Mesenchymal stem cell (in vitro differentiated cells and primary cell): ENCODE measurements around the gene BRD4.

Source experiments
- DNase-seq: peaks from one replicate; pipeline ENCODE4 v3.0.0-alpha.2; 2013
- H2AFZ ChIP-seq: one replicate; pipeline ENCODE4 v1.6.1; 2013; ENCODE audit warnings: low read depth, mild to moderate bottlenecking, control low read depth, inconsistent platforms, low read length, moderate library complexity
- H2AK5ac ChIP-seq: 2 replicates; pipeline ENCODE4 v1.6.1; 2013; ENCODE audit warnings: low read length, moderate library complexity, mild to moderate bottlenecking, inconsistent platforms; ENCODE audit not compliant: severe bottlenecking
- H2BK120ac ChIP-seq: one replicate; pipeline ENCODE4 v1.6.1; 2013; ENCODE audit warnings: low read depth, mild to moderate bottlenecking, inconsistent platforms, low read length, moderate library complexity
- H2BK12ac ChIP-seq, 2 experiments: one replicate each; pipeline ENCODE4 v1.6.1; 2013; ENCODE audit warnings: inconsistent platforms in 2 of 2, low read length in 2 of 2, mild to moderate bottlenecking in 2 of 2, moderate library complexity in 2 of 2, control low read depth in 1 of 2
- H2BK15ac ChIP-seq: one replicate; pipeline ENCODE4 v1.6.1; 2013; ENCODE audit warnings: mild to moderate bottlenecking, low read depth, inconsistent platforms; ENCODE audit not compliant: poor library complexity, severe bottlenecking
- H2BK5ac ChIP-seq: 2 replicates; pipeline ENCODE4 v1.6.1; 2013; ENCODE audit warnings: low read depth, mild to moderate bottlenecking, low read length, control low read depth, inconsistent platforms; ENCODE audit not compliant: poor library complexity, severe bottlenecking
- H3K14ac ChIP-seq, 2 experiments: one replicate each; pipeline ENCODE4 v1.6.1; 2013; ENCODE audit warnings: inconsistent platforms in 2 of 2, low read length in 2 of 2, control low read depth in 1 of 2, mild to moderate bottlenecking in 1 of 2, moderate library complexity in 1 of 2
- H3K18ac ChIP-seq, 2 experiments: one replicate each; pipeline ENCODE4 v1.6.1; 2013; ENCODE audit warnings: inconsistent platforms in 2 of 2, low read length in 2 of 2, control low read depth in 1 of 2, low read depth in 1 of 2, mild to moderate bottlenecking in 1 of 2
- H3K23ac ChIP-seq, 2 experiments: one replicate each; pipeline ENCODE4 v1.6.1; 2013; ENCODE audit warnings: inconsistent platforms in 2 of 2, low read length in 2 of 2, mild to moderate bottlenecking in 2 of 2, moderate library complexity in 2 of 2, control low read depth in 1 of 2
- H3K27ac ChIP-seq: 2 replicates; pipeline ENCODE4 v1.5.1; 2013; ENCODE audit warnings: mild to moderate bottlenecking, moderate library complexity, low read length, control low read depth, inconsistent platforms; ENCODE audit not compliant: poor library complexity, severe bottlenecking
- H3K27me3 ChIP-seq, 2 experiments: 2 replicates each; pipeline versions ENCODE4 v1.6.1 to v1.7.0; 2013; ENCODE audit warnings: low read length in 2 of 2, mild to moderate bottlenecking in 2 of 2, moderate library complexity in 2 of 2, control low read depth in 1 of 2, inconsistent platforms in 1 of 2; ENCODE audit not compliant: control insufficient read depth in 1 of 2, insufficient read depth in 1 of 2
- H3K36me3 ChIP-seq, 2 experiments: 2 replicates each; pipeline versions ENCODE4 v1.6.1 to v1.7.0; 2013; ENCODE audit warnings: low read length in 2 of 2, control low read depth in 1 of 2, inconsistent platforms in 1 of 2, low read depth in 1 of 2, mild to moderate bottlenecking in 1 of 2; ENCODE audit not compliant: insufficient read depth in 2 of 2, control insufficient read depth in 1 of 2
- H3K4ac ChIP-seq, 2 experiments: one replicate each; pipeline ENCODE4 v1.6.1; 2013; ENCODE audit warnings: inconsistent platforms in 2 of 2, low read length in 2 of 2, mild to moderate bottlenecking in 2 of 2, moderate library complexity in 2 of 2, control low read depth in 1 of 2, low read depth in 1 of 2
- H3K4me1 ChIP-seq: 2 replicates; pipeline ENCODE4 v1.6.1; 2013; ENCODE audit warnings: low read depth, low read length, control low read depth; ENCODE audit not compliant: control insufficient read depth, insufficient read depth
- H3K4me2 ChIP-seq: 2 replicates; pipeline ENCODE4 v1.6.1; 2013; ENCODE audit warnings: low read length, mild to moderate bottlenecking, inconsistent platforms; ENCODE audit not compliant: poor library complexity, severe bottlenecking
- H3K4me3 ChIP-seq, 2 experiments: 2 replicates each; pipeline versions ENCODE4 v1.5.1 to v1.7.0; 2013; ENCODE audit warnings: low read length in 2 of 2, mild to moderate bottlenecking in 2 of 2, control low read depth in 1 of 2, low read depth in 1 of 2; ENCODE audit not compliant: insufficient read depth in 1 of 2
- H3K79me1 ChIP-seq: replicated peaks from 2 replicates; pipeline ENCODE4 v1.6.1; 2013; ENCODE audit warnings: mild to moderate bottlenecking, control low read depth, low read length, inconsistent platforms; ENCODE audit not compliant: poor library complexity, severe bottlenecking
- H3K9ac ChIP-seq: 2 replicates; pipeline ENCODE4 v1.7.0; 2013; ENCODE audit warnings: mild to moderate bottlenecking, low read length, moderate library complexity
- H3K9me3 ChIP-seq: 2 replicates; pipeline ENCODE4 v1.7.0; 2013; ENCODE audit warnings: mild to moderate bottlenecking, low read length; ENCODE audit not compliant: control insufficient read depth
- H4K8ac ChIP-seq: one replicate; pipeline ENCODE4 v1.6.1; 2013; ENCODE audit warnings: inconsistent platforms, mild to moderate bottlenecking, low read length, moderate library complexity
- H4K91ac ChIP-seq: one replicate; pipeline ENCODE4 v1.6.1; 2013; ENCODE audit warnings: mild to moderate bottlenecking, low read length, inconsistent platforms
- WGBS: methylation state at CpG from one replicate; pipeline ENCODE4 v1.1.7; 2013; ENCODE audit warnings: mixed read lengths; 5-methylcytosine and 5-hydroxymethylcytosine counted together

BRD4 gene

GRCh38 chr19:15199661-15200552 is 132.4 kb downstream of the BRD4 start:
- peak overlapping the region; percentile 52 for H4K8ac ChIP-seq
- H3K36me3 ChIP-seq, result peaks cover 0 to 8% of the 10 kb centered on the region in 2 experiments
- peak overlapping the region; percentile 81 for H4K91ac ChIP-seq
- H3K9me3 ChIP-seq, result no peaks in the 10 kb centered on the region
- H2AK5ac ChIP-seq, result no peak overlapping the region
- WGBS, result 5% methylated on average over 35 of the region's 82 CpGs
- peak overlapping the region in 1 of 2 experiments; percentile 37 for H3K14ac ChIP-seq
- no peaks in the 10 kb centered on the region for H3K79me1 ChIP-seq
- peak overlapping the region; percentile 63 to 82 for H3K4me3 ChIP-seq
- peaks cover 3 to 28% of the 10 kb centered on the region in 2 experiments for H3K27me3 ChIP-seq
- H2BK5ac ChIP-seq, result no peak overlapping the region
- H2BK120ac ChIP-seq, result peak overlapping the region; percentile 71
- peak overlapping the region; percentile 79 for H3K9ac ChIP-seq
- H3K18ac ChIP-seq, result peak overlapping the region; percentile 40 to 75
- peak overlapping the region in 1 of 2 experiments; percentile 45 for H2BK12ac ChIP-seq
- peak overlapping the region; percentile 60 to 91 for H3K4ac ChIP-seq
- peak overlapping the region in 1 of 2 experiments; percentile 20 for H3K23ac ChIP-seq
- no peak overlapping the region for H3K27ac ChIP-seq
- H2AFZ ChIP-seq, result no peak overlapping the region
- DNase-seq, result peak; percentile 53
- H2BK15ac ChIP-seq, result peak overlapping the region; percentile 92
- H3K4me2 ChIP-seq, result peak overlapping the region; percentile 83
- peaks cover 31% of the 10 kb centered on the region for H3K4me1 ChIP-seq

GRCh38 chr19:15198951-15199660 is 133.2 kb downstream of the BRD4 start:
- Histone ChIP-seq H3K27me3 (peaks cover 3 to 35% of the 10 kb centered on the region in 2 experiments), H3K9me3 (no peaks in the 10 kb centered on the region), H4K8ac (peak overlapping the region; percentile 52), H2BK5ac (no peak overlapping the region), H3K9ac (no peak overlapping the region), H2AK5ac (no peak overlapping the region), H3K4me3 (peak overlapping the region; percentile 31 to 63), H3K27ac (no peak overlapping the region), H3K4me1 (peaks cover 32% of the 10 kb centered on the region), H3K23ac (peak overlapping the region in 1 of 2 experiments; percentile 20), H4K91ac (peak overlapping the region; percentile 81), H2AFZ (no peak overlapping the region), H3K4me2 (peak overlapping the region; percentile 60), H2BK15ac (no peak overlapping the region), H3K4ac (peak overlapping the region in 1 of 2 experiments; percentile 3), H2BK12ac (peak overlapping the region in 1 of 2 experiments; percentile 45), H3K79me1 (no peaks in the 10 kb centered on the region), H3K36me3 (peaks cover 0 to 8% of the 10 kb centered on the region in 2 experiments), H3K14ac (peak overlapping the region in 1 of 2 experiments; percentile 37), H2BK120ac (no peak overlapping the region), H3K18ac (peak overlapping the region; percentile 29 to 40)
- no peak for DNase-seq
- 90% methylated on average over 14 of the region's 15 CpGs for WGBS

- H2AFZ ChIP-seq, result no peak overlapping the region
- no peak overlapping the region for H3K4me2 ChIP-seq
- no peaks in the 10 kb centered on the region for H3K9me3 ChIP-seq
- peaks cover 0 to 8% of the 10 kb centered on the region in 2 experiments for H3K36me3 ChIP-seq
- no peak for DNase-seq
- H2BK12ac ChIP-seq, result no peak overlapping the region
- H3K14ac ChIP-seq, result no peak overlapping the region
- H3K18ac ChIP-seq, result no peak overlapping the region
- H3K27me3 ChIP-seq, result peaks cover 3 to 35% of the 10 kb centered on the region in 2 experiments
- H3K27ac ChIP-seq, result no peak overlapping the region
- no peak overlapping the region for H2BK120ac ChIP-seq
- H2BK15ac ChIP-seq, result no peak overlapping the region
- no peak overlapping the region for H3K4ac ChIP-seq
- H2AK5ac ChIP-seq, result no peak overlapping the region
- 92% methylated on average over 8 of the region's 8 CpGs for WGBS
- H3K4me3 ChIP-seq, result peak overlapping the region in 1 of 2 experiments; percentile 20
- no peaks in the 10 kb centered on the region for H3K79me1 ChIP-seq
- no peak overlapping the region for H3K23ac ChIP-seq
- H4K8ac ChIP-seq, result peak overlapping the region; percentile 67
- no peak overlapping the region for H2BK5ac ChIP-seq
- H3K9ac ChIP-seq, result no peak overlapping the region
- H4K91ac ChIP-seq, result peak overlapping the region; percentile 45
- peaks cover 32% of the 10 kb centered on the region for H3K4me1 ChIP-seq
Measured at GRCh38 chr19:15197942-15198341, 134.4 kb downstream of the BRD4 start.
